Measurements from ENCODE around the gene CCDC182.

CCDC182 gene

DNA sequence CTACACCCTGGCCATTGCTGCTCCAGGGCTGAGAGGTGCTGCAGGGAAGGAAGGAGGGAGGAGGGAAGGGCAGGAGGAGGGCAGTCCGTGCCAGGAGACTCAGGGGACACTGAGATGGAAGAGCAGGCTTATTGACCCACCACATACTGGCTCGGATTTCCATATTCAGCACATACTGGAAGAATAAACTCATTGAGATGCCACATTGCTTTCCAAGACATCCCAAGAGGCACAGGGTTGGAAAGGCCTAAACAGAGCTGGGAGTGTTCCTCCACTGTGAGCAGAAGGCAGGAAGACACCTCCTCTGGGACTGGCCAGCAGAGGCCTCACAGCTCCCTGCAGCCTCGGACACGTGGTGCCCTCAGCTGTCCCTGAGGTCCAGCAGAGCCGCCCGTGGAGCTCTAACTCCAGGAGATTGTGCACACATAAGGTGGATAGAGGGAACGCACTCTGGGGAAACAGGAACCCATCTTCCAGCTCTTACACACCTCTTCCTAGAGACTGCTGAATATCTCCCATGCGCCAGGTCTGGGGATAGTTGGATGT lies 17.4 kb downstream of the CCDC182 start:
- no peak for DNase-seq (ENCODE audit: low spot score)

DNA sequence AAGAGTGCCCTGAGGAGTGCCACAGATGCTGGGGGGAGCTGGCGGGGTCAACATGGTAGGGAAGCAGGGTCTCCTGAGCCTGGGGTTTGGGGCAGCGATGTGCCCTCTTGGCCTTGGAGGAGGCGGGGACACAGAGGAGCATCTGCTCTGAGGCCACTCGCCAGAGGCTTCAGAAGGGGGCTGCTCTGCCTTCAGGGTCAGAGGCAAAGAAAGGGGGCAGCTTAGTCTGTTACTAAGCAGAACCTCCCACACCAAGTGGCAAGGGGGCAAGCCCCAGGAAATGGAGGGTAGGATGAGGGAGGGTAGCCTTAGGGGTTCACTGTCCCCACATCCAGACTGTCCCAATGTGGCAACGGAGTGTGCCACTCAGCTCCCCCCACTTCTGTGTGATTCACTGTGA lies 18.3 kb downstream of the CCDC182 start:
- no peak for DNase-seq (ENCODE audit: low spot score)

DNA sequence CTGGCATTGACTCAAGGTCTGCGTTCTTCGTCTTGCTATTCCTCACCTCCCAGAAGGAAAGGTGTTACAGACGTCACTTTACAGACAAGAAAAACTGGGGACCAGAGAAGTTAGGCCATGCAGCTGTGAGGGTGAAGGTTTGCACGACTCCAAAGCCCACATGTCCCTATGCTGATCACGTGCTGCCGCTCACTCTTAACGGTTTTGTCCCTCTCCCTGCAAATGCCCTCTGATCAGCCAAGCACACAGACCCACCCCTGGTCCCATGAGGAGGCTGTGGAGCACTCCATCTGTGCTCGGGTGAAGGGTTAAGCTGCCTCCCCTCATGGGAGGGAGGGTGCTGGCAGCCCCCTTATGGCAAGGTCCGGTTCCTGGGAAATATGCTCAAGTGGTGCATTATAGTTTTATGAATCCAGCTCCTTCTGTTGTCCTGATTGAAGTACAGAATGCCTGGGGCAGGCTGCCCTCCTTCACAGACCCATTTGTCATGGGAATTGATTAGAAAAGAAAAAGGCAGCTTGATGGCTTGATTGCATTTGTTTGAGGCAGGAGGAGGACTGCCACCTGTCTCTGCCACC lies 18.8 kb downstream of the CCDC182 start:
- DNase-seq (ENCODE audit: low spot score), result no peak

DNA sequence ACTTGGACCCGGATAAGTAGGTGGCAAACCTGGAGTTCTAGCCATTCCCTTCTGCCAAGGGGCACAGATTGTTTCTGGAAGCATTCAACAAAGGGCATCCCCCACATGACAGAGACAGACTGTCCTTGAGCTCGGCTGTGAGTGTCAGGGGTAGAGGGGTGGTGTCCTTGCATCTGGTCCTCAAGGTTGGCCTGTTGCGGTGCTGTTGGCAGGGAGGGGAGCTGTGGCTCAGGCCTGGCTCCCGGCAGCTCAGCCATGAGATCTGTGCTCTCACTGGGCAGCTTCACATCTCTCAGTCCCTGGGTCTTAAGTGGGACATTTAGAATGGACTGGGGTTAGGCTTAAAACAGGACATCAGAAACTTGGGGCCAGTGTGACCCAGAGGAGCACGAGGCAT lies 20.4 kb downstream of the CCDC182 start:
- DNase-seq (ENCODE audit: low spot score), result no peak

DNA sequence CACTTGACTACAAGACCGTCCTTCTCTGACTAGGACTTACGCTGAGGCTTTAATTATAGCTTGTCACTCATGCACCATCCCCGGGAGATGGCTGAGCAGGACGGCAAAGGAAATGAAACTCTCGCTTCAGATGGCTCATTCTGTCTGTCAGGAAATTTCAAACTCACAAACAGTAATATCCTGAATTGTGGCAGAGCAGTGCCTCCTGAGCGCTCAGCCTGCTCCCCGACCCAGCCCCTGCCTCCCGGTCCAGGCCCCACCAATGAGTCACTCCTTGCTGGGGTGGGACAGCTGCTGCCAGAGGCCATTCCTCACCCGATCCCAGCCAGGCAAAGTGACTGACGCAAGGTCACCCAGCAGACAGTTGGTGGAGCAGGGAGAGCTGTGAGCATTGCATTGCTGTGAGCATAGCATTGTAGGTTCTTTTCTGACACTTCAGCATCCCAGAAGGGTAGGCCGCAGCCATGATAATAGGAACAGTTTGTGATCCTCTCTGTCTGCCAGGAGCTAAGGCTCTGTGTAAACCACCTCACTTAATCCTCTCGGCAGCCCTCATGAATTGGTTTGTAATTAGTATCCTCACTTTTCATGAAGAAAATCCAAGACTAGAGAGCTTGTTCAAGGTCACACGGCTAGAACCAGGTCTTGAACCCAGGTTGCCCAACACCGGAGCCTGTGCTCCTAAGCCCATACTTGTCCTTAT lies 20.9 kb downstream of the CCDC182 start:
- DNase-seq (ENCODE audit: low spot score), result no peak

DNA sequence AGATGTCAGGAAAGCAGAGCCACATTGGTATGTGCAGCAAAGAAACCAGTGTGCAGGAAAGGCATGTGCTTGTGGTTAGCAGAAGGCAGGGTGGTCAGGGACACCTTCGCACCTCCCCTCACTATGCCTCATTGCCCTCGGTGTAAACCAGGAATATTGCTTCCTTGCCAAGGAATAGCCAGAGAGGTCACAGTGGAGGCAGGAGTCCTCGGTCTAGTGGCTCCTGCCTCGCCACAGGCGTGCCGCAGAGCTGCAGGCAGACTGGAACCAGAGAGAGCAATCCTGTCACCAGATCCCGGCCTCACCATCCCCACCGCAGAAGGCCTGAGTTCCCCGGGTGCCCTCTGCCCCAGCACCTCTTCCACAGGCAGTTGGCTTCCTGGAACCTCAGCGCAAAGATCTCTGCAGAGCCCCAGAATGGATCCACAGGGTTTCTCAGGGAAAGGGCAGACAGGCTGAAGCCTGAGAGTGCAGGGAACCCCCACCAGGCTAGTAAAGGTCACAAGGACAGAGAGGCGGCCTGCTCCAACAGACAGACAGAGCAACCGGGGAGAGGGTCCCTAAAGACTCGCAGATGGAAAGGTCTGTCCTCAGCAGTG lies 21.6 kb downstream of the CCDC182 start:
- DNase-seq (ENCODE audit: low spot score), result no peak

DNA sequence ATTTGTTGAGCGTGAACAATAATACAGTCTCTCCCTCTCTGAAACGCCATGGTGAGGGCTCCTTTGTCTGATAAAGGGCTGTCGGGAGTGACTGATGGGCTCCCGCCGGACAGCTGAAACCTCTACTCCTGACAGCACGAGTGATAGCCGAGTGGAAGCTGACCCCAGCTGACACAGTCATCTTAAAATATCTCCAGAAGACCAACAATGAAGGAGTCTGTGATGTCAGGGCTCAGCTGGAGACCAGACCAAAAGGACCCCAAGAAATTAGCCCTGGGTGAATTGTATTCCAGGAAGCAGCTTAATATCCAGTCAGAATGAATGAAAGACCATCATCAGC lies 22.4 kb downstream of the CCDC182 start:
- no peak for DNase-seq (ENCODE audit: low spot score)

DNA sequence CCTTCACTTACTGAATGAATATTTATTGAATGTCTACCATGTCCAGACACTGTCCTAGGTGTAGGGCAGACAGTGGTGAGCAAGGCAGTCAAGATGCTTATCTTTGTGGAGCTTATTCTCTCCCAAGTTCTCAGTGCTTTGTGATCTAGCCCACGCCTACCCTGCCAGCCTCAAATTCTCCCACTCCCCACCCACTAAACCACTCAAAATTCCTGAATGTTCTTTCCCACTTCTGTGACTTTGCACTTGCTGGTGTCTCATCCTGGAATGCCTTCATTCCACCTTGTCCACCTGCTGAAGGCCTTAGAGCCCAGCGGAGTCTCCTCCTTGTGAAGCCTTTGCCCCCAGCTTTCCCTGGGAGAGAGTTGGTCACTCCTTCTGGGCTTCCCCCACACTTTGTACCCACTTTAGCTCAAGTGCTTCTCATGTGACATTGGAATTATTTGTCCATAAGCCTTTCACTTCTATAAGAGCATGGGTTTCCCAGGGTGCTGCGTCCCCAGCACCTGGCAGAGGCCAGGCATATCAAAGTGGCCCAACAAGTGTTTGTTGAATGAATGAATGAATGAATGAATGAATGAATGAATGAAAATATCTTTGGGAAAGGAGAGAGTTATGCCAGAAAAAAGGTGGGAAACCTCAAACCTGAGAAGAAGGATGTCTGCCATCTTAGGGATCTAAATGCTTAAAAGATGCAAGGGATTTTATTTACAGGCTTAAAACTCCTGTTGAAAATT lies 23.0 kb downstream of the CCDC182 start:
- no peak for DNase-seq (ENCODE audit: low spot score)

DNA sequence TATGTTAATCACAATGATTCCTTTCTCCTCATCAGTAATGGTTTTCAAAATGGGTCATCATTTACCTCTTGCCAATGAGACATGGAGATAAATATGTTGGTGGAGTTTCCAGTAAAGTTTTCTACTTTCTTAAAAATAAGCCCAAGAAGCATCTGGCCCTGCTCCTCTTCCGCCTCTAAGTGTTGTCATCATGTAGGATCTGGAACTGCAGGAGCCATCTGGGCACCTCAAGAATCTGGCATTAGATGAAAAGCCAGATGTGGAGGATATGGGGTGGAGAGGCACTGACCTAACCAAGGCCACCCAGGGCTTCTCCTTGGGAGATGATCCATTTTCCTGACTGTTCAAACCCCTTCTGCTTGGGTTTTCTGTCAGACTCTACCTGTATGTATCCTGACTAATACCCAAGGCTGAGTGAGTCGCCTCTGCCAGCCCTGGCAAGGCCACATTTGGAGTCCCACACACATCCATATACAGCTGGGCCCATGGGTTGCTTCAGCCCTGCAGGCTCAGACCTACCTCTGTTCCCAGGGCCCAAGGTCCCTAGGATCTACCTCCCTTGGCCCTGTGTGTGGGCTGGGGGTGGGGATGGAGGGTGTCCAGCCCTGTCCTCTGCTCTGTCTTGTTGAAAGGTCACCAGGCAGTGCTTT lies 24.6 kb downstream of the CCDC182 start:
- DNase-seq (ENCODE audit: low spot score), result no peak

DNA sequence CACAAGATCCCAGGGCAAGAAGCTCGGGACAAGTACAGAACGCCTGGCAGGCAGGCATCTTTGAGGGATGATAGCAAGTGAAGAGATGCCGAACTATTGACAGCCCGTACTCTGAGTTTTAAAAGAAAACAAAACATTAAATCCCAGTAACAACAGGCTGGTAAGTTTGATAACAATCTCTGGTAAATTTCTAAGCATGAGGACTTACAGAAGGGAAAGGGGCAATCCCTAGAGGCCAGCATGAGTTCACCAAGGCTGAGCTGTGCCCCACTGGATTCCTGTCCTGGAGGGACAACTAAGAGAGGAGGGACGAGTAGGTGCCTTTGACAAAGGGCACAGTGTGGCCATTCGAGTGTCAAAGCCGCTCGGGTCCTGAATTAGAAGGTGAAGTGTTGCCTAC lies 26.2 kb downstream of the CCDC182 start:
- DNase-seq (ENCODE audit: low spot score), result no peak

DNA sequence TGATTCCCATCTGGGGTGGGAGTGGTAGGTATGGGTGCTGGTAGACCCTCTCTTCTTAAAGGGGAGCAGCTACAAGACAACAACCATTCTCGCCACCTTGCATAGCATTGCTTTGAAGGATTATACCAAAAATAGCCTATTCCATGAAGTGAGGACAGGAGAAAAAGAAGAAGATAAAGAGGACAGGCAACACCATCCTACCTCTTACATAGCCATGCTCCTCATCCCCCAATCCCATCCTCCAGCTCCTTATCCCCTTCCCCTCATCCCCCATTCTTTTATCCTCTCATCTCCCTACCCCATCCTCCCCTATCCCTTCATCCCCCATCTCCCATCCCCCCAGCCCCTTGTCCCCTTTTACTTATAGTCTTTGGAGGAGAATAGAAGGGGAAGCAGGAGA lies 29.1 kb downstream of the CCDC182 start:
- DNase-seq (ENCODE audit: low spot score), result no peak

DNA sequence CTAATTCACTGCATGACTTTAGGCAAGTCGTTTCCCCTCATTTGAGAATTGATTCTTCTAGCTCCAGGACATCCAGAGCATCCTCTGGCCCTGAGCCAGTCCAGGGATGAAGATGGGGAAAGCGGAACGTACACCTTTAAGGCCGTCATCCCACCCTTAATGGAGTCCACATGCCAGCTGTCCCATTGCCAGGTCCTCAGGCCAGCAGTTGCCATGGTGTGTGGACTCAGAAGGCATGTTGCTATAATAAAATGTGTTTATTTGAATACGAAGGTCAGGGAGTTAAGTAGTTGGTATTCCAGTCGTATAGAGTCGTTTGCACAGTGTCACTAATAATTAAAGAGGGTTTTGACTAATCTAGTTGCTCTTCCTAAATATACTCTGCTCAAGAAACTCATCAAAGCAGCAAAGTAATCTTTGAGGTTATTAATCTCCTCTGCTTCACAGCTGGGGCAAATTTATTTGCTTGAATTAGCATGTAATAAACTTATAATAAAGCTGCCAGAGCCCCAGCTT lies 30.4 kb downstream of the CCDC182 start:
- no peak for DNase-seq (ENCODE audit: low spot score)

DNA sequence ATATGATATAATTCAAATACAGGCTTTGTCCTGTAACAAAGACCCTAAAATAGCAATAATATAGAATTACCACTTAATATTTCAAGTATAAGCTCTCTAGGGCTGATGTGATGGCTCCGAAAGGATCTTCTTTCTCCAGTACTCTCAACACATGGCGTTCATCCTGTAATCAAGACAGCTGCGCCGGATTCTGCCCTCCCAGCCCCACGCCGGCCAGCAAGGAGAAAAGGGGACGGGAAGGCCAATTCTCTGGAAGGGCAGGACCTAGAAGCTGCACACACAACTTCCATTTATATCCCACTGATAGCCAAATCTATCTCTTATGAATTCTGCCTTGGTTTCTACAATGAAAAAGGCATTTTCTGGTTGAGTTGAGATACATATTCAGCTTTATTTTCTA lies 32.0 kb downstream of the CCDC182 start:
- no peak for DNase-seq (ENCODE audit: low spot score)

DNA sequence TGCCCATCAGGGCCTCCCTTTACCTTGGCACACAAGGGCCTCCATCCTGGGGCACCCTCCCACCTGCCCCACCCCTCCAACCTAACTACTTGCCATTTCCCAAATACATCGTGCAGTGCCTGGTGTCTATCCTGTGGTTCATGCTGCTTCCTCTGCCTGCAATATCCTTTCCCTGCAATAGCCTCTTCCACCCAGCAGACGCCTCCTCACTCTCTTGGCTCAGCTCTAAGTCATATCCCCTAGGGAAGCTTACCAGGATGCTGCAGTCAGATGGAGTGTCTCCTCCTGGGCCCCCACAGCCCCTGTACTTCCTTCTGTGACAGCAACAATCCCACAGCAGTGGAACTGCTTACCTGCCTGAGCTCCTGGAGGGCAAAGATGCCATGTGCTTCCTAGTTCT lies 36.7 kb downstream of the CCDC182 start:
- DNase-seq (ENCODE audit: low spot score), result no peak

DNA sequence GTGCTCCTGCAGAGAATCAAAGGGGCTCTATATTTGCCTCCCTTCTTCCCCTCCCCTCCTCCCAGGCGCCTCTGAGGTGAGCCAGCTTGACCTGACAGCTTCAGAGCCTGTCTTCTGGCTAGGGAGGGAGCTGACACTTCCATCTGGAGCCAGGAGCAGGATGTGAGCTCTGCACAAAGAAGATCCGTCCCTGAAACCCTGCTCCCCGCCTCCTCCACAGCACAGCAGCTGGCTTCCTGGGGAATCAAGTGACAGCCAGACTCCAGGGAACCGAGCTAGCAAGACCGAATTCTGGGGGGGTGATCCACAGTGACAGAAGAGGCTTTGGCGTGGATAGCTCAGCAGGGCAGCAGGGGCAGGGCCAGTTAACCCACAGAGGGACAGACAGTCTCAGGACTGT lies 37.2 kb downstream of the CCDC182 start:
- DNase-seq (ENCODE audit: low spot score), result peak; percentile 62

DNA sequence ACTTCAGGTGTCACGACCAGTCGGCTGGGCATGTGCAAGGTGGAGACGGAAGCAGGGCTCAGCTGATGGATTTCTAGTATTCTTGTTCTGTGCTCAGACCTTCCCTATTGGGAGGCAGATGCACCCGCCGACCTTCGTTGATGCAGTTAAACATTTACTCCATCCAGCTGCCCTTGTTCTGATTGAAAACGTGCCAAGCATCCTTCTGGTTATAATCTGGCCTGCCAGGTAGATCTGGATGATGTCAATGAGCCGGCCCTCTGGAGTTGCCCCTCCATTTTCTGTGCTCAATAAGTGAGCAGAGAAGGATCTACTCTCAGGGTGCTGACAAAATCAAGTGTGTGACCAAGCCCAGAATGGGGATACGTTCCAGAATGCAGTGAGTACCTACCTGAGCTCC lies 38.3 kb downstream of the CCDC182 start:
- DNase-seq (ENCODE audit: low spot score), result no peak

DNA sequence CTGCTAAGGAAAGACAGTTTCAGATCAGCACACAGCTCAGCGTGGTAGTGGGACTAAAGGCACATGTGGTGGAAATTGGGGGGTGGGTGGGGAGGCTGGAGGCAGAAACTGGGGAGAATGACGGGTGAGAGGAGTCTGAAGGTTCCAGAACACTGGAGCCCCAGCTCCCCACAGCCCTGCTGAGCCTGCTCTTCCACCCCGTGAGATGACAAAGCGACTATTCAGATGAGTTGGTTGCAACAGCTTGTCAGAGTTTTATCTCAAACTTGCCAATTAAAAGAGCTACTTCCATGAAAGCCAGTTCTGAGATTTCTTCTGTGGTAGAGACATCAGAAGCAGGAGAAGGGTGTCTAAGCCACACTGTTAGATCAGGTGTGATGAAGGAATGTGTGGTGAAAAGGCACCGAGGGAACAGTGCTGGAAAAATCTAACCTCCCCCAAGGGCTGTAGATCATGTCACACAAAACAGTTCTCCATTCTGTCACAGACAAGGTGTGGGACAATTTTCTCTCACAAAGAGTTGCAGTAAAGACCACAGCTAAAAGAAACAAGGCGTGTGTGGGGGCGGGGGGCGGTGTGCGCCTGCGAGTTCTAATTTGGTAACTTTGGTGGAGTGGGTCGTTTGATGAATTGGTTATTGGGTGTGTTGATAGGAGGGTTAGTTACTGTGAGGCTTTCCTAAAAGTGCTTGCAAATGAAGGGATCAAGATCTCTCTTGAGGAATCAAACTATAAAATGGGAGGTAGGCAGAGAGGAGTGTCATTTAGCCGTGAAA lies 39.0 kb downstream of the CCDC182 start:
- peak; percentile 72 for DNase-seq (ENCODE audit: low spot score)

DNA sequence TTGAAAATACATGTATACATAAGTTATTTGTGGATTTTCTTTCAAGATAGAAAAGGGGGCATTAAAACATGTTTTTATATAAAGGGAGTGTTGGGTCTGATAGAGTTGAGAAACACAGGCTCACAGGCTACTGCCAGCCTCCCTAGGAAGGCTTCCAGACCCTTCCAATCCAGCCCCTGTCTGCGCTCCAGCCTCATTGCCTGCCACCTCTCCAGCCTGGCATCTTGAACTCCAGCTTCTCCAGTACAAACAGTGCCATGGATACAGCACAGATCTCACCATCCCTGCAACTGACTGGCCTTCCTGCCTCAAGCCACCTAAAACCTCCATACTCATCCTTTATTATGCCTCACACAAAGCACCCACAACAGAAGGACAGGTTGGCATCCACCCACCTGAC lies 40.7 kb downstream of the CCDC182 start:
- no peak for DNase-seq (ENCODE audit: low spot score)

DNA sequence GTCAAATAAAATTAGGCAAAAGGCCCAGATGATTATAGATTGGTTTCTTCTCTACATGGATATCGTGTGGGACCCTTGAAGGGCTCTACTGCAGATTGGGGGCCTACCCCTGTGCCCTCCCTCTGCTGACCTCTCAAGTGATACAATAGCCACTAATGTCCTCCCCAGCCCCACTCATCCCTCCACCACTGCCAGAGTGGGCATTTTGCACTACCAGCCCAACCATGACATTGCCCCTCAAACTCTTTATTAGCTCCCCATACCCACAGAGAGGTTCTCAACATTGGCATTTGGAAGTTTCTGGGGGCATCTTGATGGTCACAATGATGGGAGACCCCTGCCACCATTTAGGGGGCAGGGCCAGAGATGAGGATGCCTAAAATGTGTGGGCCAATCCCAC lies 41.8 kb downstream of the CCDC182 start:
- DNase-seq (ENCODE audit: low spot score), result no peak

DNA sequence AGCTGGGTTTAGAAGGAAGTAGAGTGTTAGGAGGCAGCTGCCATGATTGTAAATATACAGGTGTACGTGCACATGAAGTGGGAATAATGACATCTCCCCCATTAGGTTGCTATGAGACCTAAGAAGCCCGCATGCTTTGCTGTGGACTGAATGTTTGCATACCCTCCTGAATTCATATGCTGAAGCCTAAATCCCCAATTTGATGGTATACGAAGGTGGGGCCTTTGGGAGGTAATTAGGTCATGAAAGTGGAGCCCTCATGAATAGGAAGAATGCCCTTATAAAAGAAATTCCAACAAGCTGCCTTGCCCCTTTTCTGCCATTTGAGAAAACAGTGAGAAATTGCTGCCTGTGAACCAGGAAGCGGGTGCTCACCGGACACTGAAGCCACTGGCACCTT lies 44.0 kb downstream of the CCDC182 start:
- no peak for DNase-seq (ENCODE audit: low spot score)

DNA sequence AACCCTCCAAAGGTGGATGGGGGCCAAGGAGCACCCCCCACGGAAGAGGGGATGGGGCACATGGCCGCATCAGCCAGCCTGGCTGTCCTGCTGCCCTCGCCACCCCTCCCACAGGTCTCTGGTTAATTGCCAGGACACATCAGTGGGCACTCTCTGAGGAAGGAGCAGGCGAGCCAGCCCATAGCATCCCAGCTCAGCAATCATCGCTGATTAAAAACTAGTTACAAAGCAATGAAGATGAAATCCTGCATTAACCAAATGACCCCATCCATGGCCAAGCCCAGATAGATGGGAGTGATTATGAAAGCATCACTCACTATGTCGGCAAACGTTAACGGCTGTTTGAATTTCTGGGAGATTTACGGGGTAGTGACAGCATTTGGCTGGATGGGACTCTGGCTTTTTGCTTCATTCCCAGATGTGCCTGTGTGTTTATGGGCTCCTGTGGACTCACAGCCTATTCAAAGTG lies 45.3 kb downstream of the CCDC182 start:
- DNase-seq (ENCODE audit: low spot score), result no peak
